HG02973 (cell line): Measurements from ENCODE around the gene GPR149.
"Not testable (repeated sequence)": the region's sequence is repeated elsewhere in the genome, so short reads cannot be mapped to it uniquely, and the experiment has no call there.

Experiments used
- ATAC-seq: cut with Tn5 transposase; IDR thresholded peaks from one replicate; pipeline ENCODE4 v1.9.1; 2021; ENCODE audit warnings: moderate library complexity; ENCODE audit not compliant: unreplicated experiment

The GPR149 gene, protein sequence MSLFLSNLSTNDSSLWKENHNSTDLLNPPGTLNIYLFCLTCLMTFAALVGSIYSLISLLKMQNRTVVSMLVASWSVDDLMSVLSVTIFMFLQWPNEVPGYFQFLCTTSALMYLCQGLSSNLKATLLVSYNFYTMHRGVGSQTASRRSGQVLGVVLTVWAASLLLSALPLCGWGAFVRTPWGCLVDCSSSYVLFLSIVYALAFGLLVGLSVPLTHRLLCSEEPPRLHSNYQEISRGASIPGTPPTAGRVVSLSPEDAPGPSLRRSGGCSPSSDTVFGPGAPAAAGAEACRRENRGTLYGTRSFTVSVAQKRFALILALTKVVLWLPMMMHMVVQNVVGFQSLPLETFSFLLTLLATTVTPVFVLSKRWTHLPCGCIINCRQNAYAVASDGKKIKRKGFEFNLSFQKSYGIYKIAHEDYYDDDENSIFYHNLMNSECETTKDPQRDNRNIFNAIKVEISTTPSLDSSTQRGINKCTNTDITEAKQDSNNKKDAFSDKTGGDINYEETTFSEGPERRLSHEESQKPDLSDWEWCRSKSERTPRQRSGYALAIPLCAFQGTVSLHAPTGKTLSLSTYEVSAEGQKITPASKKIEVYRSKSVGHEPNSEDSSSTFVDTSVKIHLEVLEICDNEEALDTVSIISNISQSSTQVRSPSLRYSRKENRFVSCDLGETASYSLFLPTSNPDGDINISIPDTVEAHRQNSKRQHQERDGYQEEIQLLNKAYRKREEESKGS

GRCh38 chr3:154430014-154430413, at the start of gene GPR149:
TSS of gene GPR149 (minus strand) at chr3:154430190. CDS start at chr3:154429615, 575 bp downstream.
- ATAC-seq = no peak

- no peak for ATAC-seq
Observed at GRCh38 chr3:154473769-154474168, 43.8 kb upstream of the GPR149 start.

DNA sequence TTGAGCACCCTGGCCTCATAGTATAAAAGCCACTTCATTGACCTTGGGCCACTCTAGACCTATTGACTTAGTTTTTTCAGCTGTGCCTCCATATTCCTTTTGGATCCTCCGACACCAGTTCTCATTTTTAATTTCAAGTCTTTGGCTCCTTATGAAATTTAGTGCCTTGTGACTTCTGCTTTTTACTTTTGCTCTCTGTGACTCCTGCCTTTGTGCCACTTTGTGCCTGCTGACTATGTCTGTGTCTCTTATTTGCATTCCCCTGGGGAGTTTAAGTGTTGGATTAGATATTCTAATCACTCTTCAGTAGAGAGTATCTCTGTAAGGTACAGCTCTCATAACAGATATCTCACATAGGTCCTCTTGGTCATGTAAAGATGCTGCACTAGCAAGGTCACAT, 39.6 kb upstream of the GPR149 start:
- no peak for ATAC-seq

GRCh38 chr3:154464440-154465190, 34.6 kb upstream of the GPR149 start:
- ATAC-seq = no peak

- no peak for ATAC-seq
Observed at GRCh38 chr3:154458560-154458959, 28.6 kb upstream of the GPR149 start.

- ATAC-seq = not testable (repeated sequence)
Observed at GRCh38 chr3:154439081-154439480, 9.1 kb upstream of the GPR149 start.

DNA sequence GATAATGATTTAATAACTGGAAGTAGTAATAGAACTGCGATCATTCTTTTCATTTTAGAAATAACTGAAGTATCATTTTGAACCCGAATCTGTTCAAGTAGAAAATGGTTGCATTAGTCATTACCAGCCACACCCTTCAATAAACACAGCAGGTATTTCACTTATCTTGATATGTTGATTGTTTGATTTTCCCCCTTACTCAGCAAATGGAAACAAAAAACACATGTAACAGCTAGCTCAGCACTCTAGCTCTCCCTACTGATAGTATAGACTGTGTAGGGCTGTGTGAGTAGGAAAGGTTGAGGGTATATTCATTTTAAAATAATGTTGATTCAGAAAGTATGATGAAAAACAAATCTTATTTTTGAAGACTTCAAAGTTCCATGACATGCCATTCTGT, 1.1 kb upstream of the GPR149 start:
- ATAC-seq = no peak

- ATAC-seq = no peak
Observed at GRCh38 chr3:154428286-154429206, 1.4 kb downstream of the GPR149 start.

DNA sequence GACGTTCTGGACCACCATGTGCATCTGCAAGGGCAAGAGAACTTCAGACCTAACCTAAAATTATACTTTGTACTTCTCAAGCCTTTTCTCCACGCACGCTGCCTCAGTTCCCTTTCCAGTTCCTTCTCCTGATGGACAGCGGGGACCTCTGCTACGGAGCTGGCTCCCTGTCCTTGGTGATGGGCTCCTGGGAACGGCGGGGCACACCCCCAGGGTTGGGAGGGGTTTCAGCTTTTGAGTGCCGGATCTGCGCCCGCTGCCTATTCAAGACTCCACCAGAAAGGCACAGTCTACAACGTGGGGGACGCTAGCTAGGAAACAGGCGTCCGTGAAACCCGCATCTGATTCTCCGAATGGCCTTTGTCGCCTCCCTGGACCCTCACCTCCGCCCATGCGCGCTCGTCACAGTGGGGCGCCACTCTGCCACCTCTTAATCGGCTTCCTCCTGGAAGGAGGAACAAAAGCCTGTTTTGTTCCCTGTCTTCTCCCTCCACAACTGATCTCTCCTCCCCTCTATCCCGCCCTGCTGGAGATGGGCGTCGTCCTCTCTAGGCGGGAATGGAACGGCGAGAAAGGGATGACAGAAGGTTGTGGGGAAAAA, 2.2 kb downstream of the GPR149 start:
- no peak for ATAC-seq

DNA sequence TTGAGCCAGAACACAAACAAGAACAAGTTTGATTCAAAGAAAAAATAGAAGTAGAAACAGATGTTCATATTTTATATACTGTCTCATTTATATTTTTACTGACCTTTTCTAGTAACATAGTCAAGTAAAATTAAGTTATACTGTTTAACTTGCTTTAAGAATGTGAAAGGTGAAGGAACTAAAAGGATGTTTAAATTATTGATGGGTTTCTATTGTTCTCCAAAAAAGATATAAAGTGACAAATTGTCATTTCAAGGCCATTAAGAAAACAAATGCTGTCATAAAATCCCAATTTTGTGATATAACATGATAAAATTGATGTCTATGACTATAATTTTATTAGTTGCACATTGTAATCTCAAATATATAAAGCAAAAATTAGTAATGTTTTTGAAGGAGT, 7.3 kb downstream of the GPR149 start:
- ATAC-seq = no peak

DNA sequence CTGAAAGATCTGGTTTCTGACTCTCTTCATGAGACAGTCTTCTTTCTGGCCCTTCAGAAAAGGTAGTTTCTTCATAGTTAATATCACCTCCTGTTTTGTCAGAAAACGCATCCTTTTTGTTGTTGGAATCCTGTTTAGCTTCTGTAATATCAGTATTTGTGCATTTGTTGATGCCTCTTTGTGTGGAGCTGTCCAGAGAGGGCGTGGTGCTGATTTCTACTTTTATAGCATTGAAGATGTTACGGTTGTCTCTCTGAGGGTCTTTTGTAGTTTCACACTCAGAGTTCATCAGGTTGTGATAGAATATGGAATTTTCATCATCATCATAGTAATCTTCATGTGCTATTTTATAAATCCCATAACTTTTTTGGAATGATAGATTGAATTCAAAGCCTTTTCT, 8.9 kb downstream of the GPR149 start:
- no peak for ATAC-seq

- peak; percentile 97 for ATAC-seq
Observed at GRCh38 chr3:154398084-154398967, 31.7 kb downstream of the GPR149 start.

DNA sequence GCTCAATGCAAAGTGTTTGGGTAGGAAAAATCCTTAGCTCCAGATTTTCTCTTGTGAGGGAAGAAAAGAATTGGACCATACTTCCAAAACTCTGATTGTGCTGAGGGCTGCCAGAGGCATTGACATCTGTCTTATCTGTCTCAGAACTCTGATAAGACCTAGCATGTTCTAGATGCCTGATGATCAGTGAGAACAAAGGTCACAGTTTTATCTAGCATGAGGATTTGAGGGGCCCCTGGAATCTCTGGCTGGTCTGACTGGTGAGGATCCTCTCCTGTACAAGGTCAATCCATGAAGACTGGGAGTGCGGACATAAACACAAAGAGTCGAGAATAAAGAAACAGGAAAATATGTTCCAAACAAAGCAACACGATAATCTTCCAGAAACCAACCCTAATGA, 40.1 kb downstream of the GPR149 start:
- no peak for ATAC-seq

GRCh38 chr3:154384479-154384878, 45.5 kb downstream of the GPR149 start:
- no peak for ATAC-seq

DNA sequence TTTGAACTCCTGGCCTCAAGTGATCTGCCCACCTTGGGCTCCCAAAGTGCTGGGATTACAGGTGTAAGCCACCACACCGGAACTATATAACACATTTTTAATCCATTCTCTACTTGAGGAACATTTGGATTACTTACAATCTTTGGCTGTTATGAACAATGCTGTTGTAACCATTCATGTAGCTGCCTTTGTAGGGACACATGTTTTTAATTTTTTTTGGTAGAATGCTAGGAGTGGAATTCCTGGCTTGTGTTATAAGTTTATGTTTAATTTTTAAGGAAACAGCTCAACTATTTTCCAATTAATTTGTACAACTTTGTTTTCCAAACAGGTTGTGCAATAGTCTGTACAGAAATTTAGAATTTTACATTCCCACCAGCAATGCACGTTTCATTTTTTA, 51.7 kb downstream of the GPR149 start:
- ATAC-seq = no peak

DNA sequence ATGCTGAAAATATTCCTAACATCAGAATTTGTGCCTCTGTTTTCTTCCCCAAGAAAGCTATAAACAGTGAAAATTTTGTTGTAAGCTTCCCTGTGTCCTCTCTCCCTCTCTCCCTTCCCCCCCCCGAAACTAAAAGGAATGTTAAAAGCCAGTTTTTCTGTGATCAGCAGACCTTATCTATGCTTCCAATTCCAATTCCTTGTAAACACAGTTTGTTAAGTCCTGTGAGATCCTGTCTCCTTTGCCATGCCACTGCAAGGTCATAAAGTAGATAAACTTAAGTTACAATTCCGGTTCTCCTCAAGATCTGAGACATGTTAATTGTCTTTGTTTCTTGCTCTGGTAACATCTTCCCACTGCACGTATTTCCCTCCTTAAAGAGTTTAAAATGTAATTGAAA, 62.8 kb downstream of the GPR149 start:
- ATAC-seq = no peak

- no peak for ATAC-seq
Observed at GRCh38 chr3:154364849-154365248, 65.1 kb downstream of the GPR149 start.

- no peak for ATAC-seq
Observed at GRCh38 chr3:154361099-154361498, 68.9 kb downstream of the GPR149 start.

DNA sequence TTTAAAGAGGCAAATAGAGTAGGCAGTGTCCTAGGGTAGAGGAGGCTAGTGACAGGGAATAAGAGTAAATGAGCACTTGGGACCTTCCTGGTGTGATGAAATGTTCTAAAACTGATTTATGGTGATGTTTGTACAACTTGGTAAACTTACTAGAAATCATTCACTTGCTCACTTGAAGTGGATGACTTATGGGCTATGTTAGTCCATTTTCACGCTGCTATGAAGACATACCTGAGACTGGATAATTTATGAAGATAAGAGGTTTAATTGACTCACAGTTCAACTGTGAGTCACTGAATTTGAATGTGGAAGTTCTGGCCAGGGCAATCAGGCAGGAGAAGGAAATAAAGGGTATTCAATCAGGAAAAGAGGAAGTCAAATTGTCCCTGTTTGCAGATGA, 74.0 kb downstream of the GPR149 start:
- ATAC-seq = no peak
